GM18502 (cell line): Measurements from ENCODE around the gene C17orf100.

Source experiments
- ATAC-seq: cut with Tn5 transposase; IDR thresholded peaks from one replicate; pipeline ENCODE4 v1.9.1; 2021; ENCODE audit warnings: mild to moderate bottlenecking; ENCODE audit not compliant: unreplicated experiment, poor library complexity

C17orf100 gene

DNA sequence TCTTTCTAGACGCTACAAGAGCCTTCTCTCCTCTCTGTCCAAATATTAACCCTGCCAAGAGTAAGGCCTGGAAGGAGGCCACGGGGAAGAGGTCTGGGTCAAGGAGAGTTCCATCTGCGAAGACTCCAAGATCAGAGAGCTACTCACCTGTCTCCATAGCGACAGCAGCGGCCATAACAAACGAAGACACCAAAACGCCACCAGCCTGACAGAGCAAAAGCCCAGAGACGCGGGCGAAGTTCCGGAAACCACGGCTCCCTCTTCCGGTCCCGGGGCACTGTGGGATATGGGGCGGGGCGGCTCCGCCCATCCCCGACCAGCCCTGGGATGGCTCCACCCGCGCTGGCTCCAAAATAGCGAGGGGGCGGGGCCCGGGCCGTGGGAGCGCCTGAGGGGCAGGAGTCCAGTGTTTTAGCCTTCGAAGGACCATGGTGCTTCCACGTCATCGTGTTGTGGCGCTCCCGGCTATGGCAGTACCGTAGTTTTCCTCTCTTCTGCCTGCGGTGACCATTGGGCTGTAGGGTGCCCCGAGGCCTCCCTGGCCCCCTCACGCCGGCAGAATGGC lies at the start of gene C17orf100, which contains the start of gene MED31:
TSS of gene C17orf100 (plus strand) at position 409 of the 565 bp plus-strand sequence. CDS start at position 561, 152 bp downstream.
TSS of gene MED31 (minus strand) at position 252 of the 565 bp plus-strand sequence. CDS start at position 175, 77 bp downstream.
- ATAC-seq, result peak; percentile 82

DNA sequence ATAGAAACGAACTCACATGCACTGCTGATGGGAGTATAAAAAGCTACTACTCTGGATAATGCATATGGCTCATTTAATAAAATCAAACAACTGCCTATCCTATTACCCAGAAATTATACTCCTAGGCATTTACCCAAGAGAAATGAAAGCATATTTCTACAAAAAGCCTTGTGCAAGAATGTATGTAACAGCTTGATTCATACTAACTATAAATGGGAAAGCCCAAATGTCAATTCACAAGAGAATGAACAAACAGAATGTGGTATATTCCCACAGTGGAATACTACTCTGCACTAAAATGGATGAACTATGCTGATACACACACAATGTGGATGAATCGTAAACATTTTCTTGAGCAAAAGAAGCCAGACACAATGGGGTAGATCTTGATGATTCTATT lies 49.4 kb upstream of the C17orf100 start:
- ATAC-seq, result no peak

DNA sequence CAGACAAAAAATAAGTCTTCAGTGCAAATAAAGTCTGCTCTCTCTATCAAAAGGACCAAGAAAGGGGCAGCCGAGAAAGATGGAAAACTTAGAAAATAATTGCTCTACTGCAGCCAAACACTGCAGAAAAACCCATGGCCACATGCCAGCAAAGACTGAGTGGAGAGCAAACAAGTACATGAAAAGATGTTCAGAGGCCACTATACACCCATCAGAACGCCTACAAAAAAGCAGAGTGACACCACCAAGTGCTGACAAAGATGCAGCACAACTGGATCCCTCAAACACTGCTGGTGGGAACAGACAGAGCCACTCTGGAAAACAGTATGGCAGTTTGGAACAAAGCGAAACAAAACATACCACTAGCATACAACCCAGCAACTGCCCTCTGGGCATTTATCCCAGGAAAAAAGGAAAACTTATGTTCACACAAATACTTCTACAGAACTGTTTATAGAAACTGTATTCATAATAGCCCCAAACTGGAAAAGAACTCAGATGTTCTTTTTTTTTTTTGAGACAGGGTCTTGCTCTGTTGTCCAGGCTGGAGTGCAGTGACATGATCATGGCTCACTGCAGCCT lies 47.7 kb upstream of the C17orf100 start:
- no peak for ATAC-seq

DNA sequence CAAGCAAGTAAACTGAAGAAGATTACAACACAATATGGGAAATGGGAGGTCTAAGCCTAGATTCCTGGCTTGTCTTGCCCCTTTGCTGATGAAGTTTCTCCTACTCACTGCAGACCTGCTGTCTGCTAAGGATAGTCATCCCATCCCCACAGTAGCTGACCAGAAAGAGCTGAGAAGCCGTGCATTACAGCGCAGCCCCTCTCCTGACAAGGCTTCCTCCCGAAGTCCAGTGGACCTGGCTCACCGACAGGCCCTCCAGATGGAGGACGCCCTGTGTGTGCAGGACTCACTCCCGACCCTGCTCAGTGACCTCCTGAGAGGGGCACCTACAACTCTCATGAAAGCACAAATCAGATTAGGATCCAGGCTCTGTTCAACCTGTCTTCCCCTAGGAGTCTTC lies 46.4 kb upstream of the C17orf100 start:
- no peak for ATAC-seq

DNA sequence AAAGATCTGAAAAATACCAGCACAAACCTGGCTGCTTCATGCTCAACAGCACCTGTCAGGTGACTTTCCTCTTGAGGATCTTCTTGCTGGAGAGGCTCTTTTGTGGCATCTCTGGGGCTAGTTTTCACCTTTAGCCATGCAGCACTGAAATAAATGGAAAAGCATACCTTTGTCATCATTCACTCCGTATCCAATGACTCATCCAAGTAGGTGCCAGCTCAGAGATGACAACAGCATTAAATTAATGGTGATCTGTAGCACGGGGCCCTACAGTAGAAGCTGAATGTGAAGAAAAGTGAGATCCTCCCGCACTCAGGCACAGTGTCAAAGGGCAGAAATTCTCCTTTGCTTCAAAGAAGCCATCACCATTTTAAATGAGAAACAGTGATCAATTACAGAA lies 43.2 kb upstream of the C17orf100 start:
- ATAC-seq, result no peak

DNA sequence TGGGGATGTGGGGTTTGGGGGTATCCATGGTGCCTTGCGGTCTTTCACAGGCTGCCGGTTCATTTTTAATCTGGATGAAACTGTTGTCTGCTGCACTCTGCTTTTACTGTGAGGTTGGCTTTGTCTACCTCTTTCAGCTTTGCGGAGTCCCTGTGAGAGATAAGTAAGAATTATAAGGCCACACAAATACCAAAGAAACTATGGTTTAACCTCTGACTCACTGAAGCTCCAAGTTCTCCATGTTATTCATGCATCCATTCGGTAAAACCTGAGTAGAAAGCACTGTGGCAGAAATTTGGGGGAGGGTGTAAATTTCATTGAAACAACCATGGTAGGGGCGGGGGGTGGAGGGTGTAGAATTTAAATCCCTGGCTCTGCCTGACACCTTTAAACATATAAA lies 41.6 kb upstream of the C17orf100 start:
- ATAC-seq, result no peak

DNA sequence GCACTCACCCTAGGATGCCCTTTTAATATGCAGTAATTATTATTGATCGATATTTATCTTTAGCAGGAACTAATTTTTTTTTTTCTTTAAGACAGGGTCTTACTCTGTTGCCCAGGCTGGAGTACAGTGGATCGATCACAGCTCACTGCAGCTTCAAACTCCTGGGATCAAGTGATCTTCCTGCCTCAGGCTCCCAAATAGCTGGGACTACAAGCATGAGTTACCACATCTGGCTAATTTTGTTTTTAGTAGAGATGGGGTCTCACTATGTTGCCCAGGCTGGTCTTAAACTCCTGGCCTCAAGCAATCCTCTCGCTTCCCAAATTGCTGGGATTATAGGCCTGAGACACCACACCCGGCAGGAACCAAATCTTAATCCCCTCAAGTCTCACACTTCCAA lies 40.3 kb upstream of the C17orf100 start:
- no peak for ATAC-seq

DNA sequence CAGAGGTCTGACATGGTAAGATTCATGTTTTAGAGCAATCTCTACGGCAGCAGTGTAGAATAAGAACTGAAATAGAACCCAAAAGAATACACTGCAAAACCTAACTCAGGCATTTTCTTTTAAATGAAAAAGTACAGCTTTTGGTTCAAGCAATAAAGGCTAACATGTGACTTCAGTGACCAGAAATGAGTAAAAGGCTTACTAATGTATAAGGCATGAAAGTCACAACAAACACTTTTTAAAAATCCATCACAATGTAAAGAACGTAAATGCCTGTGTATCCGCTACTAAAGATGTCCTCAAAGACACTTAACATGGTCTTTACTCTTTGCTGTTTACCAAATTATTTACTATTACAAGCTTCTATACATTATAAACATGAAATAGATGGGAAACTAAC lies 27.6 kb upstream of the C17orf100 start:
- ATAC-seq, result no peak

DNA sequence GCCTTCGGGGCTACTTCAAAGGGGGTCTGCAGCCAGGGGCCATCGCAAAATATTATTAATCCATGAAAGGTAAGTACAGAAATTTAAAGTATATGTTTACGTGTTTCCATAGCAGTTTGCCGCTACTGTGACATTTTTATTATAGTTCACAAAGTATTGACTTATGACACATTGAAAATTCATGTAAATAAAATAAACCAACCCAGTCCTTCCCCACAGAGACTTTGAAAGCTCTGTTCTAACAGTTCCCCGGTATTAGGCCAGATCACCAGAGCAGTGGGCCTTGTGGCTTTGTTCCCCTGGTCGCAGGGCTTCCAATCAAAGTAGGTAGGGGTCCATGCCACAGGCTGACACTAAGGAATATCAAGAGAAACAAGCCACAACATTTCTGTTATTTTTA lies 24.9 kb upstream of the C17orf100 start:
- no peak for ATAC-seq

DNA sequence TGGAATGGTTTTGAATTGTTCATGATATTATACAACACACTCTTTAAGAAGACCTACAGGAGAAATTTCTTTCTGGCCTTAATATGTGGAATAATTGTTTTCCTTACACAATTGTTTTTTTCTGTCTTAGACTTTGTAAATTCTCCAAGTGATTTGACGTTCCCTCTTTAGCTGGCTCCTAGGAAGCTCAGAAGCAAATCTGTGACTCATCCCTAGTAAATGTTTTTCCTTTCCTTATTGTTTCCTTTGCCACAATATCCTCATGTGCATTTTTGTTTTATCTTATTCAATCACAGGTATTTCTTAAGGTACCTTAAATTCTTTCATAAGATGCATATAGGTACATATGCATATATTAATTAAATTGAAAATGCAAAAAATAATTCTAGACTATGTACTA lies 24.5 kb upstream of the C17orf100 start:
- no peak for ATAC-seq

DNA sequence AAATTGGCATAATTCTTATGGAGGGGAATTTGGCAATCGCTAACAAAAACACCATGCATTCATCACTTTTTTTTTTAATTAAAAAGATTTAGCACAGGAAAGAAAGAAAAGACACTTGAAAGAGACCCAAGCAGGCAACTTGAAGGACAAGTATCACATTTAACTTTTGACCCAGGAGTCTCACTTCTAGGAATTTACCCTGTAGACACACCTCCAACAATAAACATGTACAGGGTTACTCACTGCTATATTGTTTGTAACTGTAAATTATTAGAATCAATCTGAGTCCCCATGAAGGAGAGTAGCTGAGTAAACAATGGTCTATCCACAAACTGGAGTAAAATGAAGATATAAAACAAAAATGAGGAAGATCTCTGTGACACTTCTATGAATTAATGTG lies 21.2 kb upstream of the C17orf100 start:
- no peak for ATAC-seq

DNA sequence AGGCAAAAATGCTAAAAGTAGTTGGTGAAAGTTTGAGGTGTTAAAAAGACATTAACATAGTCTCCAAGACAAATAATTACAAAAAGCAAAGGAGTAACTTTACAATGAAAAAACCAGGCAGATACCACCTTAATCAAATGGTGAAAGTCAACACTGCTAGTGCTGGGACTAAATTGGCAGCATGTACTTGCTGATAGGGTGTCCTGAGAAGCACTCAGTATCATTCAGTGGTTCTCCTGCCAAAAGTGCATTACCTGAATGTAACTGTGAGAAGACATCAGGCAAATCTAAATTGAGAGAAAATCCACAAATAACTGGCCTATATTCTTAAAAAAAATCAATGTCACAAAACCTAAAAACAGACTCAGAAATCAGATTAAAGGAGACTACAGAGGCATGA lies 19.0 kb upstream of the C17orf100 start:
- no peak for ATAC-seq

DNA sequence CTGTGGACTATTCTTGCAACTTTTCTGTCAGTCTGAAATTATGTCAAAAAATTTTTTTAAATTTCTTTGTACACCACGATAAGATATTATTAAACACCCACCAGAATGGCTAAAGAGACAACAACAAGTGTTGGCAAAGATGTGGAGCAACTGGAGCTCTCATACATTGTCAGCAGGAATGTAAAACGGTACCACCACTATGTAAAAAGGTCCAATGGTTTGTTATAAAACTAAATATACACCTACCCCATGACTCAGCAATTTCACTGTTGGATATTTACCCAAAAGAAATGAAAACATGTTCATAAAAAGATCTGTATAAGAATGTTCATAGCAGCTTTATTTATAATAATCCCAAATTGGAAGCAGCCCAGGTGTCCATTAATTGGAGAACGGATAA lies 18.3 kb upstream of the C17orf100 start:
- ATAC-seq, result no peak

DNA sequence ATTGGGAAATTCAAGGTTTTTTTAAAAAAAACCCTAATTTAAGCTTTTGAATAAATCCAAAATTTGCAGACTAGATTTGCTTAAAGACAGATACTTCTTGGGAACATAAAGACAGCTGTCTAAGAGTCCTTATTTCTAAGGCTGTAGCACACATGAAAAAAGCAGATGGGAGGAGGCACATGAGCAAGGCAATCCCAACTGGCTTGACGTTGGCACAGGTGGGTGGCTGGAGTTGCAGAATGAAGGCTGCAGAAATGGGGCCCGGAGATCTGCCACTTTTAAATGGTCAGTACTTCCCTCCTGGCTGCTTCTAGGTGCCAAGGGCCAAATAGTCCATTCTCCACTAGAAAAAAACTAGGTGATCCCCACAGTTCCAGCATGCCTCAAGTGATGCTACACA lies 15.5 kb upstream of the C17orf100 start:
- no peak for ATAC-seq

DNA sequence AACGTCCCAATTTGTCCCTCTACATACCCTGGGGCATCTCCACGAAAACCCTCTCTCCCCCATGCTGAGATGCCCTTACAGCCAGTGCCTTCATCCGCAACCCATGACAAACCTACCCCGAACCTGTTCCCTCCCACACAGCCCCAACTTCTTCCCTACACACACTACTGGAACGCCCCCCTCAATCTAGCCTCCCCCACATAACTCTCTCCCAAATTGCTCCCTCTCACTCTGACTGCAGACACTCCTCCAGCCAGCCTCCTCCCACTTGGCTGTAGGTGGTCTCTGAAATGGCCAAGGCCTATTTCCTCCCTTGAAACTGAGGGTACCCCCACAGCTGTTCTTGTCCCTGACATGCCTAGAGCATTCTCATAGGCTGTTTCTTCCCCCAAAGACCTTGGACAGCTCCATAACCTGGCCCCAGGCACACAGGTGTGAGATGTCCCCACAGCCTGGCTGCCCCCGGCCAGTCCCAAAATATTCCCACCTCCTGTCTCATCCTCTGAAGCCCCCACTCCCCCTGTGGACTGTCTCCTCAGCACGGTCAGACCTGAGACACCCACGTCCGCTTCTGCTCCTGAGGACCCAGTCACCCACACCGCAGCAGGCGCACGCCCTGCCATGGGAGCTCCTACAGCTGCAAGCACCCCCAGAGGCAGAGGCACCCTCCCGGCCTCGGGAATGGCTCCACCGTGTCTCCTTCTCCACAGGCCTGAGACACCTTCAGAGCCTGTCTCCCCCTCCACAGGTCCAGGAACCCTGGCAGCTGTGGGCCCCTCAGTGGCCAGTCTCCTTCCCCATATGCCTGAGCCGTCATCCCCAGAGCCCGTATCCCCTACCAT lies 14.7 kb upstream of the C17orf100 start:
- no peak for ATAC-seq

DNA sequence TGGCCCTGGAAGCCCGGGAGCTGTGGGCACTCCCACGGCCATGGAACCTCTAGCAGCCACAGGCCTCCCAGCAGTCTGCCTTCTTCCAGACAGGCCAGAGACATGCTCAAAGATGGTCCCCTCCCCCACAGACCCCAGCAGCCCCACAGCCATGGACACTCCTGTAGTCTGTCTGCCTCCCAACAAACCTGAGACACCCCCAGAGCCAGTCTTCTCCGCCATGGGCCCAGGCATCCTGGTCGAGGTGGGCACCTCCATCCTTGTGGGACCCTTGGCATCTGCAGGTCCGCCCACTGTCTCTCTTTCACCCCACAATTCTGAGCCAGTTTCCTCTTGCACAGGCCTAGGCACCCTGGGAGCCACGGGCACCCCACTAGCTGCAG lies 14.1 kb upstream of the C17orf100 start:
- ATAC-seq, result no peak

DNA sequence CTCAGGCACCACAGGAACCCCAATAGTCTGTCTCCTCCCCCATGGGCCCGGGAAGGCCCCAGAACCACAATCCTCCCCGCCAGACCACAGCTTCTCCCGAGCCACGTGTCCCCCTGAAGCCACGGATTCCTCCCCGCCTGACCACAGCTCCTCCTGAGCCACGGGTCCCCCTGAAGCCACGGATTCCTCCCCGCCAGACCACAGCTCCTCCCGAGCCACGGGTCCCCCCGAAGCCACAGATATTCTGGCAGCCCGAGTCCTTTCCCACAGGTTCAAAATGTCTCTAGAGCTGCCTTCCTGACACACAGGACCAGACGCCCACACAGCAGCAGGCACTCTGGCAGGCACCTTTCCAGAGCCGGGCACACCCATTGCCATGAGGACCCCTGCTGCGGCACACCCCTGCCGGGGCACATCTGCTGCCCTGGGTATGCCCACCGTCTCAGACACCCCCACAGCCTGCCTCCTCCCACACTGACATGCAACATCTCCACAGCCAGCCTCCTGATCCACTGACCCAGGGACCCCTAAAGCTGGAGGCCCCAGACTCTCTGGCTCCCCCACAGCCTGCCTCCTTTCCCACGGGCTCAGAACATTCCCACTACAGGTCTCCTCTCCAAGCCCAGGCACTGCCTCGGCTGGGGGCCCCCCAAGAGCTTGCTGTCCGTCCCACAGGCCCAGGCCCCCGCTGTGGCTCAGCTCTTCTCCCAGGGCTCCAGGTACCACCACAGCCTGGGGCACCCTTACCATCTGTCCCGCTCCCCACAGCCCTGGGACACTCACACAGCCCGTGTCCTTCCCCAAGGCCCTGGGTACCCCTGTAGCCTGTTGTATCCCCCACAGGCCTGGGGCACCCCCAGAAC lies 13.3 kb upstream of the C17orf100 start:
- no peak for ATAC-seq

DNA sequence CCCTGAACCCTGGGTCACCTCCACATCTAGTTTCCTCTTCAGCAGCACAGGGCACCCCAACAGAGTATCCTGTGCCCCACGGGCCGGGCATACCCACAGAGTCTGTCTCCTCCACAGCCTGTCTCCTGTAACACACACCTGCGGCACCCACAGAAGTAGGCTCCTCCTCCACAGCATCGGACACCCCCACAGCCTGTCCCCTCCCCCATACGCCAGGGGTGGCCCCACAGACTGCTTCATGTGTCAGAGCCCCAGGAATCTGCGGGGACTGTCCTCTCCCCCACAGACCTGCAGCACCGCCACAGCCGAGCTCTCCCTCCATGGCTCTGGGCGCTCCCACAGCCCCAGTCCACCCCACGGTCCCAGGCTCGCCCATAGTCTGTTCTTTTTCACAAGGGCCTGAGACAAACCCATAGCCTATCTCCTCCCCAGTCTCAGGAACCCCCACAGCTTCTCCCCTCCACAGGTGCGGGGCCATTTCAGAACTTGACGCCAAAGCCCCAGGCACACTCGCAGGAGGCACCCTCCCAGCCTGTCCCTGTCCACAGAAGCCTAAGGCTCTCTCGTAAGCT lies 12.5 kb upstream of the C17orf100 start:
- ATAC-seq, result no peak

DNA sequence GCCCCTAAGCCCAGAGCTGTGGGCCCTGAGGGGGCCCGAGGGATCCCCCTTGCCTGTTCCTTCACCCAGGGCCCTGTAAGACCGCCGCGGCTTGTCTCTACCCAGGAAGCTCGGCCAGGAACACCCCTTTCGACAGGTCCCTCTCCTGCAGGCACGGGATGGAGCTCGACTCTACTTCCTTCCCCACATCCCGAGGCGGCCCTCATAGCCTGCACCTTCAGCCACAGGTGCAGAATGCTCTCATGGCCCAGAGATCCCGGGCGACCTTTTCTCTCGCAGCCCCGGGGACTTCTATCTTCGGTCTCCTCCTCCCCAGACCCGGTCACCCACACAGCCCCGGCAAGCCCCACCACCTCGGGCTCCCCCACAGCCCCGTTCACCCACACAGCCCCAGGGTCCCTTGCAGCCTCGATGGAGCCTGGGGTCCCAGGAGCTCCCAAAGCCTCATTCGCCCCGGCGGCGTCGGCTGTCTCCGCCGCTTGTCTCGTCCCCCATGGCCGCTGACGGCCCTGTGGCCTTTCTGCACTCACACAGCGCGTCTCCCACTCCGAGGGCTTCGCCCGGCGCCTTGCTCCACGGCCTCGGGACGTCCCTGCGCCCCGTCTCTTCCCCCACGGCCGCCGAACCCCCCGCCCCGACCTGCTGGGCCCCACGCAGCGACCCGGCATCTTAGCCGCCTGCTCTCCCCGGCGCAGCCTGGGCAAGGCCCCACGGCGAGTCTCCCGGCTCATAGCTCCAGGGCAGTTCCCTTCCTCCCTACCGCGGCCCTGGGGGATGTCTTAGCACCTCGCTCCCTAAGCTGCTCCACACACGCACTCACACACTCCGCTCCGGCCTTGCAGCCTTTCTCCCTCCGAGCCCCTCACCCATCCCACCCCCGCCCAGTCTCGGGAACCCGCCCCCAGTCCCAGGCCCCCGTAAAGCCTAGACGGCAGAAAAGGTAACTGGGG lies 11.7 kb upstream of the C17orf100 start:
- no peak for ATAC-seq
